ENCODE results near the gene KIR3DL1. TPM values are rescaled to one million over a fixed set of nuclear protein-coding genes. Genes with fewer than 3 reads are reported as not detected.

The KIR3DL1 gene
- total and polyA plus RNA-seq, 2 donors (not counting 1 experiment from before 2014, with no cell fraction given), result not detected

GRCh38 chr19:54795758-54796157 lies 20.5 kb upstream of the KIR3DL1 start:
- no peaks in the 10 kb centered on the region for H3K36me3 ChIP-seq (ENCODE audit: control insufficient read depth, insufficient read depth, low read length)
- TF ChIP-seq CTCF (conservative IDR thresholded peaks at IDR 0.05 in 1 of 2, IDR thresholded peaks at IDR 0.05 in 1 of 2; ENCODE audit: low read depth in 1 of 2, low read length in 2 of 2) (no peak), EZH2 (IDR thresholded peaks at IDR 0.05; ENCODE audit: low read length, missing control alignments) (no peak)
- H3K9me3 ChIP-seq (ENCODE audit: control insufficient read depth, insufficient read depth, low read depth, low read length), result no peaks in the 10 kb centered on the region
- no peaks in the 10 kb centered on the region for H3K27me3 ChIP-seq (ENCODE audit: control insufficient read depth, insufficient read depth, low read length)
- H2AFZ ChIP-seq (ENCODE audit: low read length), result no peak overlapping the region
- no peak overlapping the region for H3K4me2 ChIP-seq (ENCODE audit: extremely low read depth, insufficient read depth, low read length)
- no peak overlapping the region for H3K4me3 ChIP-seq (replicated peaks in 1 of 4; ENCODE audit: control extremely low read depth in 1 of 4, insufficient read depth in 1 of 4, low read depth in 3 of 4, low read length in 4 of 4)
- H3K4me1 ChIP-seq (ENCODE audit: control insufficient read depth, extremely low read depth, insufficient read depth, low read length), result no peaks in the 10 kb centered on the region
- no peak overlapping the region for H3K9ac ChIP-seq (ENCODE audit: insufficient read depth, low read length)
- no peaks in the 10 kb centered on the region for H4K20me1 ChIP-seq (ENCODE audit: control insufficient read depth, extremely low read depth, insufficient read depth, low read length)
- no peaks in the 10 kb centered on the region for H3K79me2 ChIP-seq (ENCODE audit: control insufficient read depth, insufficient read depth, low read length)
- DNase-seq (ENCODE audit: low read depth in 2 of 2), result no peak
- H3K27ac ChIP-seq (ENCODE audit: insufficient read depth, low read length), result no peak overlapping the region

GRCh38 chr19:54803410-54803809 lies 12.9 kb upstream of the KIR3DL1 start, which contains the start of gene KIR2DL4:
Gene KIR2DL4 (plus strand): TSS chr19:54803610. CDS start chr19:54803652, 42 bp downstream.
- no peak within 1 kb of the TSS for H3K4me3 ChIP-seq (replicated peaks in 1 of 4; ENCODE audit: control extremely low read depth in 1 of 4, insufficient read depth in 1 of 4, low read depth in 3 of 4, low read length in 4 of 4)
- no peak within 1 kb of the TSS for H2AFZ ChIP-seq (ENCODE audit: low read length)
- H4K20me1 ChIP-seq (ENCODE audit: control insufficient read depth, extremely low read depth, insufficient read depth, low read length), result no peaks in the 10 kb centered on the region
- H3K27ac ChIP-seq (ENCODE audit: insufficient read depth, low read length), result no peak within 1 kb of the TSS
- TF ChIP-seq EZH2 (IDR thresholded peaks at IDR 0.05; ENCODE audit: low read length, missing control alignments), result no peak
- no peak for TF ChIP-seq CTCF (conservative IDR thresholded peaks at IDR 0.05 in 1 of 2, IDR thresholded peaks at IDR 0.05 in 1 of 2; ENCODE audit: low read depth in 1 of 2, low read length in 2 of 2)
- H3K4me1 ChIP-seq (ENCODE audit: control insufficient read depth, extremely low read depth, insufficient read depth, low read length), result no peaks in the 10 kb centered on the region
- no peak within 1 kb of the TSS for H3K4me2 ChIP-seq (ENCODE audit: extremely low read depth, insufficient read depth, low read length)
- no peak within 1 kb of the TSS for H3K9ac ChIP-seq (ENCODE audit: insufficient read depth, low read length)
- H3K36me3 ChIP-seq (ENCODE audit: control insufficient read depth, insufficient read depth, low read length), result no peaks in the 10 kb centered on the region
- DNase-seq (ENCODE audit: low read depth in 2 of 2), result no peak
- H3K27me3 ChIP-seq (ENCODE audit: control insufficient read depth, insufficient read depth, low read length), result no peaks in the 10 kb centered on the region
- no peaks in the 10 kb centered on the region for H3K9me3 ChIP-seq (ENCODE audit: control insufficient read depth, insufficient read depth, low read depth, low read length)
- H3K79me2 ChIP-seq (ENCODE audit: control insufficient read depth, insufficient read depth, low read length), result no peaks in the 10 kb centered on the region

GRCh38 chr19:54804101-54804500 lies 12.2 kb upstream of the KIR3DL1 start:
- H3K9me3 ChIP-seq (ENCODE audit: control insufficient read depth, insufficient read depth, low read depth, low read length), result no peaks in the 10 kb centered on the region
- no peak overlapping the region for H3K4me2 ChIP-seq (ENCODE audit: extremely low read depth, insufficient read depth, low read length)
- no peaks in the 10 kb centered on the region for H3K4me1 ChIP-seq (ENCODE audit: control insufficient read depth, extremely low read depth, insufficient read depth, low read length)
- TF ChIP-seq CTCF (conservative IDR thresholded peaks at IDR 0.05 in 1 of 2, IDR thresholded peaks at IDR 0.05 in 1 of 2; ENCODE audit: low read depth in 1 of 2, low read length in 2 of 2) (no peak), EZH2 (IDR thresholded peaks at IDR 0.05; ENCODE audit: low read length, missing control alignments) (no peak)
- no peaks in the 10 kb centered on the region for H3K27me3 ChIP-seq (ENCODE audit: control insufficient read depth, insufficient read depth, low read length)
- no peak overlapping the region for H3K4me3 ChIP-seq (replicated peaks in 1 of 4; ENCODE audit: control extremely low read depth in 1 of 4, insufficient read depth in 1 of 4, low read depth in 3 of 4, low read length in 4 of 4)
- no peaks in the 10 kb centered on the region for H3K79me2 ChIP-seq (ENCODE audit: control insufficient read depth, insufficient read depth, low read length)
- no peaks in the 10 kb centered on the region for H3K36me3 ChIP-seq (ENCODE audit: control insufficient read depth, insufficient read depth, low read length)
- H3K27ac ChIP-seq (ENCODE audit: insufficient read depth, low read length), result no peak overlapping the region
- H3K9ac ChIP-seq (ENCODE audit: insufficient read depth, low read length), result no peak overlapping the region
- no peak overlapping the region for H2AFZ ChIP-seq (ENCODE audit: low read length)
- no peak for DNase-seq (ENCODE audit: low read depth in 2 of 2)
- H4K20me1 ChIP-seq (ENCODE audit: control insufficient read depth, extremely low read depth, insufficient read depth, low read length), result no peaks in the 10 kb centered on the region

All from fibroblast of lung (primary cell).